IMR-90 (cell line): ENCODE results near the gene TMEM121B.

Experiments
- BHLHE40 ChIP-seq: fragments of 150-350 bp; IDR thresholded peaks from 2 replicates; pipeline ENCODE4 v1.6.1; 2016; ENCODE audit warnings: mild to moderate bottlenecking, low read depth, low read length
- CEBPB ChIP-seq: IDR thresholded peaks from 2 replicates; pipeline ENCODE4 v1.6.1; 2012; ENCODE audit warnings: low read depth, low read length, improper control_type of control experiment
- FOS ChIP-seq: fragments of 150-350 bp; IDR thresholded peaks from 2 replicates; pipeline ENCODE4 v1.6.1; 2016; ENCODE audit warnings: low read depth, low read length
- MAZ ChIP-seq: IDR thresholded peaks from 2 replicates; pipeline ENCODE4 v1.6.1; 2012; ENCODE audit warnings: low read depth, mild to moderate bottlenecking, low read length, improper control_type of control experiment, moderate library complexity, borderline replicate concordance
- MXI1 ChIP-seq: IDR thresholded peaks from 2 replicates; pipeline ENCODE4 v1.6.1; 2012; ENCODE audit warnings: low read depth, mild to moderate bottlenecking, low read length, moderate library complexity, borderline replicate concordance
- NFE2L2 ChIP-seq: fragments of 150-350 bp; IDR thresholded peaks from 2 replicates; pipeline ENCODE4 v1.6.1; 2016; ENCODE audit warnings: low read depth, mild to moderate bottlenecking, low read length
- POLR2A ChIP-seq: IDR thresholded peaks from 2 replicates; pipeline ENCODE4 v1.6.1; 2012; ENCODE audit warnings: mild to moderate bottlenecking, low read depth, low read length
- RAD21 ChIP-seq: IDR thresholded peaks from 2 replicates; pipeline ENCODE4 v1.6.1; 2012; ENCODE audit warnings: low read length, improper control_type of control experiment
- RCOR1 ChIP-seq: IDR thresholded peaks from 2 replicates; pipeline ENCODE4 v1.6.1; 2012; ENCODE audit warnings: mild to moderate bottlenecking, low read length, improper control_type of control experiment; ENCODE audit not compliant: insufficient replicate concordance
- RFX5 ChIP-seq: IDR thresholded peaks from 2 replicates; pipeline ENCODE4 v1.8.0; 2012; ENCODE audit warnings: low read depth, mild to moderate bottlenecking, low read length, moderate library complexity
- SMC3 ChIP-seq: fragments of 150-350 bp; IDR thresholded peaks from 2 replicates; pipeline ENCODE4 v1.6.1; 2016; ENCODE audit warnings: low read depth, mild to moderate bottlenecking, antibody characterized with exemption, low read length, moderate library complexity
- TF ChIP-seq, protein P1 (sequence below): conservative IDR thresholded peaks from 2 replicates; pipeline ENCODE4 v1.5.1; 2012; ENCODE audit warnings: mild to moderate bottlenecking, low read depth, low read length, improper control_type of control experiment
- TF ChIP-seq, protein P2 (sequence below): fragments of 150-350 bp; IDR thresholded peaks from 2 replicates; pipeline ENCODE4 v1.6.1; 2017; ENCODE audit warnings: mild to moderate bottlenecking, antibody characterized with exemption, low read length, low read depth
- TF ChIP-seq, protein P3 (sequence below): fragments of 150-350 bp; IDR thresholded peaks from 2 replicates; pipeline ENCODE4 v1.6.1; 2016; ENCODE audit warnings: low read depth, mild to moderate bottlenecking, low read length, moderate library complexity, borderline replicate concordance

DNA sequence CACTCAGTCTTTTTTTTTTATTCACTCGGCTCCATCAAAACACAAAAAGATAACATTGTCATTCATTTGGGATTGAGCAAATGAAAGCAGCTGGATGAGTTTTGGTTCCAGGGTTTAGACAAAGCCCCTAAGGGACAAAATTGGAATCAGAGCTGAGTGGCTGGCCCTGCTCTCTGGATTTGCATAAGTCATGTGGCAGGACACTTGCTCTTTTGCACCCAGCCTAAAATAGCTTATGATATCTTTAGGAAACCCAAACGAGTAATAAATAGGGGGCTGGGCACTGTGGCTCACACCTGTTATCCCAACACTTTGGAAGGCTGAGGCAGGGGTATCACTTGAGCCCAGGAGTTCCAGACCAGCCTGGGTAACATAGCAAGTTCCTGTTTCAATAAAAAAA lies 11.0 kb upstream of the TMEM121B start:
- TF ChIP-seq, protein P1, sequence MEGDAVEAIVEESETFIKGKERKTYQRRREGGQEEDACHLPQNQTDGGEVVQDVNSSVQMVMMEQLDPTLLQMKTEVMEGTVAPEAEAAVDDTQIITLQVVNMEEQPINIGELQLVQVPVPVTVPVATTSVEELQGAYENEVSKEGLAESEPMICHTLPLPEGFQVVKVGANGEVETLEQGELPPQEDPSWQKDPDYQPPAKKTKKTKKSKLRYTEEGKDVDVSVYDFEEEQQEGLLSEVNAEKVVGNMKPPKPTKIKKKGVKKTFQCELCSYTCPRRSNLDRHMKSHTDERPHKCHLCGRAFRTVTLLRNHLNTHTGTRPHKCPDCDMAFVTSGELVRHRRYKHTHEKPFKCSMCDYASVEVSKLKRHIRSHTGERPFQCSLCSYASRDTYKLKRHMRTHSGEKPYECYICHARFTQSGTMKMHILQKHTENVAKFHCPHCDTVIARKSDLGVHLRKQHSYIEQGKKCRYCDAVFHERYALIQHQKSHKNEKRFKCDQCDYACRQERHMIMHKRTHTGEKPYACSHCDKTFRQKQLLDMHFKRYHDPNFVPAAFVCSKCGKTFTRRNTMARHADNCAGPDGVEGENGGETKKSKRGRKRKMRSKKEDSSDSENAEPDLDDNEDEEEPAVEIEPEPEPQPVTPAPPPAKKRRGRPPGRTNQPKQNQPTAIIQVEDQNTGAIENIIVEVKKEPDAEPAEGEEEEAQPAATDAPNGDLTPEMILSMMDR: no peak
- TF ChIP-seq POLR2A: no peak
- TF ChIP-seq SMC3: no peak
- TF ChIP-seq, protein P2, sequence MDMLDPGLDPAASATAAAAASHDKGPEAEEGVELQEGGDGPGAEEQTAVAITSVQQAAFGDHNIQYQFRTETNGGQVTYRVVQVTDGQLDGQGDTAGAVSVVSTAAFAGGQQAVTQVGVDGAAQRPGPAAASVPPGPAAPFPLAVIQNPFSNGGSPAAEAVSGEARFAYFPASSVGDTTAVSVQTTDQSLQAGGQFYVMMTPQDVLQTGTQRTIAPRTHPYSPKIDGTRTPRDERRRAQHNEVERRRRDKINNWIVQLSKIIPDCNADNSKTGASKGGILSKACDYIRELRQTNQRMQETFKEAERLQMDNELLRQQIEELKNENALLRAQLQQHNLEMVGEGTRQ: no peak
- no peak for TF ChIP-seq NFE2L2
- no peak for TF ChIP-seq RAD21
- TF ChIP-seq RFX5: no peak
- TF ChIP-seq CEBPB: no peak
- TF ChIP-seq FOS: no peak
- TF ChIP-seq MXI1: no peak
- TF ChIP-seq, protein P3, sequence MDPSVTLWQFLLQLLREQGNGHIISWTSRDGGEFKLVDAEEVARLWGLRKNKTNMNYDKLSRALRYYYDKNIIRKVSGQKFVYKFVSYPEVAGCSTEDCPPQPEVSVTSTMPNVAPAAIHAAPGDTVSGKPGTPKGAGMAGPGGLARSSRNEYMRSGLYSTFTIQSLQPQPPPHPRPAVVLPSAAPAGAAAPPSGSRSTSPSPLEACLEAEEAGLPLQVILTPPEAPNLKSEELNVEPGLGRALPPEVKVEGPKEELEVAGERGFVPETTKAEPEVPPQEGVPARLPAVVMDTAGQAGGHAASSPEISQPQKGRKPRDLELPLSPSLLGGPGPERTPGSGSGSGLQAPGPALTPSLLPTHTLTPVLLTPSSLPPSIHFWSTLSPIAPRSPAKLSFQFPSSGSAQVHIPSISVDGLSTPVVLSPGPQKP: no peak
- no peak for TF ChIP-seq BHLHE40
- TF ChIP-seq MAZ: no peak
- TF ChIP-seq RCOR1: no peak
